Measurements from ENCODE around the gene BRSK1.

BRSK1 gene

GRCh38 chr19:55283548-55284377 lies at the start of gene BRSK1:
Gene BRSK1 (plus strand): TSS chr19:55283997. CDS start chr19:55284443, 446 bp downstream.
- DNase-seq (ENCODE audit: extremely low spot score, insufficient read length, low read depth) (no peak), FAIRE-seq (no peak)

- DNase-seq (ENCODE audit: extremely low spot score, insufficient read length, low read depth) (no peak), FAIRE-seq (no peak)
Observed at GRCh38 chr19:55238030-55238429, 45.8 kb upstream of the BRSK1 start.

- DNase-seq (ENCODE audit: extremely low spot score, insufficient read length, low read depth) = no peak
- no peak for FAIRE-seq
Observed at GRCh38 chr19:55239004-55239403, 44.8 kb upstream of the BRSK1 start.

- FAIRE-seq = no peak
- no peak for DNase-seq (ENCODE audit: extremely low spot score, insufficient read length, low read depth)
Observed at GRCh38 chr19:55240713-55241020, 43.1 kb upstream of the BRSK1 start.

GRCh38 chr19:55241143-55241934 lies 42.5 kb upstream of the BRSK1 start:
- FAIRE-seq (no peak), DNase-seq (ENCODE audit: extremely low spot score, insufficient read length, low read depth) (no peak)

- no peak for DNase-seq (ENCODE audit: extremely low spot score, insufficient read length, low read depth)
- no peak for FAIRE-seq
Observed at GRCh38 chr19:55241935-55242464, 41.8 kb upstream of the BRSK1 start.

GRCh38 chr19:55242517-55242916 lies 41.3 kb upstream of the BRSK1 start:
- no peak for FAIRE-seq

GRCh38 chr19:55244004-55244680 lies 39.7 kb upstream of the BRSK1 start:
- FAIRE-seq (no peak), DNase-seq (ENCODE audit: extremely low spot score, insufficient read length, low read depth) (no peak)

More at GRCh38 chr19:55242517-55242916, 41.3 kb upstream of the BRSK1 start:
- no peak for DNase-seq (ENCODE audit: extremely low spot score, insufficient read length, low read depth)

- FAIRE-seq = no peak
- DNase-seq (ENCODE audit: extremely low spot score, insufficient read length, low read depth) = no peak
Observed at GRCh38 chr19:55245236-55245904, 38.4 kb upstream of the BRSK1 start.

- no peak for DNase-seq (ENCODE audit: extremely low spot score, insufficient read length, low read depth)
- FAIRE-seq = no peak
Observed at GRCh38 chr19:55246462-55247451, 37.0 kb upstream of the BRSK1 start.

- FAIRE-seq (no peak), DNase-seq (ENCODE audit: extremely low spot score, insufficient read length, low read depth) (no peak)
Observed at GRCh38 chr19:55247621-55248099, 36.1 kb upstream of the BRSK1 start.

GRCh38 chr19:55248166-55248675 lies 35.6 kb upstream of the BRSK1 start:
- FAIRE-seq (no peak), DNase-seq (ENCODE audit: extremely low spot score, insufficient read length, low read depth) (no peak)

- DNase-seq (ENCODE audit: extremely low spot score, insufficient read length, low read depth) (no peak), FAIRE-seq (no peak)
Observed at GRCh38 chr19:55248704-55249103, 35.1 kb upstream of the BRSK1 start.

- DNase-seq (ENCODE audit: extremely low spot score, insufficient read length, low read depth) = no peak
- no peak for FAIRE-seq
Observed at GRCh38 chr19:55249841-55250240, 34.0 kb upstream of the BRSK1 start.

GRCh38 chr19:55250262-55251036 lies 33.3 kb upstream of the BRSK1 start:
- FAIRE-seq (no peak), DNase-seq (ENCODE audit: extremely low spot score, insufficient read length, low read depth) (no peak)

GRCh38 chr19:55251341-55252081 lies 32.3 kb upstream of the BRSK1 start:
- DNase-seq (ENCODE audit: extremely low spot score, insufficient read length, low read depth) (no peak), FAIRE-seq (peak; percentile 77)

Data from GM18507 (cell line).